ENCODE results near the gene ABR.

Gene ABR

DNA sequence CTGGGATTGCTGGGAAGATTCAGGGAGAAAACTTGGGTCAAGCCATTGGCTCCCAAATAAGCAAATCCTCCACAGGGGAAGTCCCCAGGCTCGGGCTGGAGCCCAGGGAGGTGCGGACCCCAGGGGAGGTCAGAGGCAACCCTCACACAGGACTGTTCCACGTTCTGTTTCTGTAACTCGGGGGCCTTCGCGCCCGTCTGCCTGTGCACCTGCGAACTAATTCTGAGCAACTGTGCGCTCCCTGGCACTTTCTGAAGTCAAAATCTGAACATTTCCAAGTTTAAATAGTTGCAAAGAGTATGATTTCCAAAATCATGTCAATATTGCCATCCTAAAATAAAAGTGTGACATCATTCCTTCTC is 166.1 kb downstream of the ABR start:
- Histone ChIP-seq H3K79me1 (replicated peaks; ENCODE audit: low read length, poor library complexity, severe bottlenecking) (peaks cover 16% of the 10 kb centered on the region), H3K27me3 (ENCODE audit: control insufficient read depth in 1 of 2, insufficient read depth in 1 of 2, low read length in 2 of 2) (no peaks in the 10 kb centered on the region), H2AK5ac (ENCODE audit: low read length, severe bottlenecking) (no peak overlapping the region), H3K4me2 (ENCODE audit: low read length, poor library complexity, severe bottlenecking) (no peak overlapping the region), H3K14ac (ENCODE audit: low read length in 2 of 2) (no peak overlapping the region), H3K9ac (ENCODE audit: low read length) (no peak overlapping the region), H4K91ac (ENCODE audit: low read length) (no peak overlapping the region), H2AFZ (ENCODE audit: low read depth, low read length) (no peak overlapping the region), H2BK120ac (ENCODE audit: low read depth, low read length) (no peak overlapping the region), H2BK15ac (ENCODE audit: low read depth, poor library complexity, severe bottlenecking) (no peak overlapping the region), H3K18ac (ENCODE audit: low read depth in 1 of 2, low read length in 2 of 2) (no peak overlapping the region), H3K27ac (ENCODE audit: low read length, poor library complexity, severe bottlenecking) (no peak overlapping the region), H3K36me3 (ENCODE audit: control insufficient read depth in 1 of 2, insufficient read depth in 2 of 2, low read depth in 1 of 2, low read length in 2 of 2) (peaks cover 46 to 63% of the 10 kb centered on the region in 2 experiments), H3K4me1 (ENCODE audit: control insufficient read depth, insufficient read depth, low read depth, low read length) (peaks cover 2% of the 10 kb centered on the region), H3K4me3 (ENCODE audit: insufficient read depth in 1 of 2, low read depth in 1 of 2, low read length in 2 of 2) (no peak overlapping the region), H3K4ac (ENCODE audit: low read depth in 1 of 2, low read length in 2 of 2) (no peak overlapping the region), H4K8ac (ENCODE audit: low read length) (no peak overlapping the region), H3K23ac (ENCODE audit: low read length in 2 of 2) (no peak overlapping the region), H2BK12ac (ENCODE audit: low read length in 2 of 2) (no peak overlapping the region), H3K9me3 (ENCODE audit: control insufficient read depth, low read length) (no peaks in the 10 kb centered on the region), H2BK5ac (ENCODE audit: low read depth, low read length, poor library complexity, severe bottlenecking) (no peak overlapping the region)
- 97% methylated on average over 9 of the region's 9 CpGs for WGBS
- no peak for DNase-seq

DNA sequence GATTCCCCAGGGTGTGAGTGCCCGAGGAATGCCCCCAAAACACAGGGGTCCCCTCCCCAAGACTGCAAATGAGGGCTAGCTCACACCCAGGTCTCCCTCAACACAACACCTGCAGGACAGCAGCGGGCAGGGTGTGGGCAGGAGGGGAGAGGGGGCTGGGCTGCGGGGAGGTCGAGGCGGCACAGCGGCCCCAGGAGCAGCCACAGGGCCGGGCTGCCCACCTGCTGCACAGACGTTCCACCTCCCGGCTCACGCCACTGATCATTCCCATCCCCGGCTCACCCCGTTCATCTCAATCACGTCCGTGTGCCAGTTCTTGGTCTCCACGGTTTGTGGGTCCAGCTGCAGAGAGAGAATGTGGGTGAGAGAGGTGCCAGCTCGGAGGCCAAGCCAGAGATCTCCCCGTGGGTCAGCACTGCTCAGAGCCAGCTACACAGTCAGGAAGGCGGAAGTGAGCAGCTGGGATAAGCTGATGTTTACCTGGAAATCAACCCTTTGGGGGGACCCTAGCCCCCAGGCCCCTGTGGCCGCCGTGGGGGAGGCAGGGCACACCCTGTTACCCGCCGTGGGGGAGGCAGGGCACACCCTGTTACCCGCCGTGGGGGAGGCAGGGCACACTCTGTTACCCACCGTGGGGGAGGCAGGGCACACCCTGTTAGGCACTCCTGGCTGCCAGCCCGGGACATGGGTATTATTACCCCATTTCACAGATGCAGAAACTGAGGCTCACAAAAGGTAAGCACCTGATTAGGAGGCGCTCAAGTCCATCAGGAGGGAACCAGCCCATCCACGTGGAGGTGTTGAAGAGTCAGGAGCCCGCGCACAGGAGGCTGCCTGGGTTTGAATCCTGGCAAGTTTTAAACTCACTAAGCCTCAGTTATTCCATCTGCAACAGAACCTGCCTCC is 166.7 kb downstream of the ABR start:
- Histone ChIP-seq H4K91ac (ENCODE audit: low read length) (no peak overlapping the region), H4K8ac (ENCODE audit: low read length) (no peak overlapping the region), H3K14ac (ENCODE audit: low read length in 2 of 2) (no peak overlapping the region), H3K4me3 (ENCODE audit: insufficient read depth in 1 of 2, low read depth in 1 of 2, low read length in 2 of 2) (no peak overlapping the region), H3K36me3 (ENCODE audit: control insufficient read depth in 1 of 2, insufficient read depth in 2 of 2, low read depth in 1 of 2, low read length in 2 of 2) (peaks cover 42 to 64% of the 10 kb centered on the region in 2 experiments), H2BK5ac (ENCODE audit: low read depth, low read length, poor library complexity, severe bottlenecking) (no peak overlapping the region), H2AK5ac (ENCODE audit: low read length, severe bottlenecking) (no peak overlapping the region), H3K4me1 (ENCODE audit: control insufficient read depth, insufficient read depth, low read depth, low read length) (no peaks in the 10 kb centered on the region), H3K27ac (ENCODE audit: low read length, poor library complexity, severe bottlenecking) (no peak overlapping the region), H3K23ac (ENCODE audit: low read length in 2 of 2) (peak overlapping the region in 1 of 2 experiments; percentile 23), H3K27me3 (ENCODE audit: control insufficient read depth in 1 of 2, insufficient read depth in 1 of 2, low read length in 2 of 2) (no peaks in the 10 kb centered on the region), H3K4ac (ENCODE audit: low read depth in 1 of 2, low read length in 2 of 2) (no peak overlapping the region), H3K4me2 (ENCODE audit: low read length, poor library complexity, severe bottlenecking) (no peak overlapping the region), H2AFZ (ENCODE audit: low read depth, low read length) (no peak overlapping the region), H3K9me3 (ENCODE audit: control insufficient read depth, low read length) (no peaks in the 10 kb centered on the region), H3K79me1 (replicated peaks; ENCODE audit: low read length, poor library complexity, severe bottlenecking) (peaks cover 16% of the 10 kb centered on the region), H2BK15ac (ENCODE audit: low read depth, poor library complexity, severe bottlenecking) (no peak overlapping the region), H3K9ac (ENCODE audit: low read length) (no peak overlapping the region), H3K18ac (ENCODE audit: low read depth in 1 of 2, low read length in 2 of 2) (no peak overlapping the region), H2BK12ac (ENCODE audit: low read length in 2 of 2) (no peak overlapping the region), H2BK120ac (ENCODE audit: low read depth, low read length) (no peak overlapping the region)
- WGBS, result 89% methylated on average over 29 of the region's 30 CpGs
- DNase-seq, result no peak

DNA sequence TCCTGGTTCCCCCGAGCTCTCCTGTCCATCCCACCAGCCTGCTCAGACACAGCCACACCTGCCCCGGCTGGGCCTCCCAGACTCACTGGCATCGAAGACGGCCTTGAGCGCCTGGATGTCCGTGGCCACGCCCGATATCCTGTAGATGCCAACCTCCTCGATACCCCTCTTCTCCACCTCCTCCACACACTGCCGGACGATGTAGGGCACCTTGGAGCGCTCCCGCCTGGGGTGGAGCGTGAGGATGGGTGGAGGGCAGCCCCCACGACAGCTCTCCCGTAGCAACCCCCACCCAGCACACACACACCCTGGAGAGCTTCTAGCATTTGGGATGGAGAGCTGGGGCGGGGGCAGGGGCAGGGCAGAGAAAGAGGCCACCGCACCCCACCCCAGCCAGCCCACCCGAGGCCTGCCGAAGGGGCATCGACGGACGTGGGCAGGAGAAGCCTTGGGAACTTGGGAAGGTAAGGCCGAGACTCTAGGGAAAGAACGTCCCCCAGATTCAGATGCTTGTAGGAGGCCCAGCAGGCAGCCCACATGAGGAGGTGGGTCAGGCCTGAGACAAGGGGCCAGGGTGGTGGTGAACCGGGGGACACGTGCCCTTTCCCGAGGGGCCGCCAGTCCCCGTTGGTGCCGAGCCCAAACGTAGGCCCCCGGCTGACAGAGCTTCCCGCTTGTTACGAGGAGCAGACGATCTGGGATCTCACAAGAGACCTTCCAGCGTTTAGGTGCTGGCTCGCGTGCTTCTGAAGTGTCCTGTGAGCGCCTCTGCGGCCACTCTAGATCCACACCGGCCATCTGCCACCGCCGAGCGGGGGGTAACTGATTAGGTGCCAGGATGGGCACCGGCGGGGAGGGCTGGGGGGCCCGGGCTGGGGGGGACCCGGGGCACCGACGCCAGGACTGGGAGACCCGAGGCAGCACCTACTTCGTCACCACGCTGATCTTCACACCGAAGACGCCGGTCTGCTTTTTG is 167.7 kb downstream of the ABR start:
- DNase-seq, result no peak
- 94% methylated on average over 40 of the region's 57 CpGs for WGBS
- peaks cover 20% of the 10 kb centered on the region for H3K79me1 ChIP-seq (replicated peaks; ENCODE audit: low read length, poor library complexity, severe bottlenecking)

DNA sequence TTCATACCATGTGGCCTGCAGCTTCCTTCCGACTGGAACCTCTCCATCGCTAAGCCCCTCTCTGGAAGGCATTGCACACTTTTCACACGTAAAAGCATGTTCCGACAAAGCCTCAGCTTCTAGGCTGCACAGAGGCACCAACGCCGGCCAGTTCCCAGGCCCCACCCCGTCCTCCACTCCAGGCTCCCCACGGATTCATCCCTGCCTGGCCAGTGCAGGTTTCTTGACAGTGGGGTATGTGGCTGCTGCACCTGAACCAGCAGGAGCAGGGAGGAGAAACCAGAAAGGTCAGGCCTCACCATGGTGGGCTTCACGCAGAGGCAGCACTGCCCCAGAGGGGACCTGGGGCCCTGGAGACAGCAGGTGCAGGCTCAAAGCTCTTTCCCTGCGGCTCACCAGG is 168.6 kb downstream of the ABR start:
- H2AK5ac ChIP-seq (ENCODE audit: low read length, severe bottlenecking), result no peak overlapping the region
- H3K4ac ChIP-seq (ENCODE audit: low read depth in 1 of 2, low read length in 2 of 2), result no peak overlapping the region
- no peak overlapping the region for H3K4me3 ChIP-seq (ENCODE audit: insufficient read depth in 1 of 2, low read depth in 1 of 2, low read length in 2 of 2)
- peaks cover 15% of the 10 kb centered on the region for H3K79me1 ChIP-seq (replicated peaks; ENCODE audit: low read length, poor library complexity, severe bottlenecking)
- no peak overlapping the region for H2AFZ ChIP-seq (ENCODE audit: low read depth, low read length)
- H3K27me3 ChIP-seq (ENCODE audit: control insufficient read depth in 1 of 2, insufficient read depth in 1 of 2, low read length in 2 of 2), result no peaks in the 10 kb centered on the region
- no peaks in the 10 kb centered on the region for H3K9me3 ChIP-seq (ENCODE audit: control insufficient read depth, low read length)
- no peak overlapping the region for H3K14ac ChIP-seq (ENCODE audit: low read length in 2 of 2)
- no peak overlapping the region for H2BK15ac ChIP-seq (ENCODE audit: low read depth, poor library complexity, severe bottlenecking)
- H4K8ac ChIP-seq (ENCODE audit: low read length), result no peak overlapping the region
- no peak overlapping the region for H3K4me2 ChIP-seq (ENCODE audit: low read length, poor library complexity, severe bottlenecking)
- no peak overlapping the region for H2BK120ac ChIP-seq (ENCODE audit: low read depth, low read length)
- no peaks in the 10 kb centered on the region for H3K4me1 ChIP-seq (ENCODE audit: control insufficient read depth, insufficient read depth, low read depth, low read length)
- no peak overlapping the region for H3K27ac ChIP-seq (ENCODE audit: low read length, poor library complexity, severe bottlenecking)
- WGBS, result 93% methylated on average over 10 of the region's 10 CpGs
- no peak overlapping the region for H3K9ac ChIP-seq (ENCODE audit: low read length)
- H3K23ac ChIP-seq (ENCODE audit: low read length in 2 of 2), result no peak overlapping the region
- H4K91ac ChIP-seq (ENCODE audit: low read length), result no peak overlapping the region
- peaks cover 48 to 71% of the 10 kb centered on the region in 2 experiments for H3K36me3 ChIP-seq (ENCODE audit: control insufficient read depth in 1 of 2, insufficient read depth in 2 of 2, low read depth in 1 of 2, low read length in 2 of 2)
- H2BK5ac ChIP-seq (ENCODE audit: low read depth, low read length, poor library complexity, severe bottlenecking), result no peak overlapping the region
- H2BK12ac ChIP-seq (ENCODE audit: low read length in 2 of 2), result no peak overlapping the region
- H3K18ac ChIP-seq (ENCODE audit: low read depth in 1 of 2, low read length in 2 of 2), result no peak overlapping the region
- DNase-seq, result no peak

More for the DNA sequence above, 167.7 kb downstream of the ABR start:
- Histone ChIP-seq H3K4me1 (ENCODE audit: control insufficient read depth, insufficient read depth, low read depth, low read length) (no peaks in the 10 kb centered on the region), H3K4me2 (ENCODE audit: low read length, poor library complexity, severe bottlenecking) (no peak overlapping the region), H3K27ac (ENCODE audit: low read length, poor library complexity, severe bottlenecking) (no peak overlapping the region), H2BK5ac (ENCODE audit: low read depth, low read length, poor library complexity, severe bottlenecking) (no peak overlapping the region), H4K8ac (ENCODE audit: low read length) (no peak overlapping the region), H2AFZ (ENCODE audit: low read depth, low read length) (no peak overlapping the region), H2AK5ac (ENCODE audit: low read length, severe bottlenecking) (no peak overlapping the region), H2BK12ac (ENCODE audit: low read length in 2 of 2) (no peak overlapping the region), H3K4ac (ENCODE audit: low read depth in 1 of 2, low read length in 2 of 2) (no peak overlapping the region), H2BK15ac (ENCODE audit: low read depth, poor library complexity, severe bottlenecking) (no peak overlapping the region), H3K18ac (ENCODE audit: low read depth in 1 of 2, low read length in 2 of 2) (no peak overlapping the region), H4K91ac (ENCODE audit: low read length) (no peak overlapping the region), H3K4me3 (ENCODE audit: insufficient read depth in 1 of 2, low read depth in 1 of 2, low read length in 2 of 2) (no peak overlapping the region), H3K36me3 (ENCODE audit: control insufficient read depth in 1 of 2, insufficient read depth in 2 of 2, low read depth in 1 of 2, low read length in 2 of 2) (peaks cover 48 to 72% of the 10 kb centered on the region in 2 experiments), H3K9me3 (ENCODE audit: control insufficient read depth, low read length) (no peaks in the 10 kb centered on the region), H3K27me3 (ENCODE audit: control insufficient read depth in 1 of 2, insufficient read depth in 1 of 2, low read length in 2 of 2) (no peaks in the 10 kb centered on the region), H3K14ac (ENCODE audit: low read length in 2 of 2) (no peak overlapping the region), H3K9ac (ENCODE audit: low read length) (no peak overlapping the region), H3K23ac (ENCODE audit: low read length in 2 of 2) (no peak overlapping the region), H2BK120ac (ENCODE audit: low read depth, low read length) (no peak overlapping the region)
